Measurements from ENCODE around the gene FICD.

FICD gene

GRCh38 chr12:108561852-108562347 lies 46.8 kb downstream of the FICD start:
- peak overlapping the region; percentile 95 for H3K27ac ChIP-seq (ENCODE audit: low read depth, low read length)
- H3K4me3 ChIP-seq (ENCODE audit: low read length) = peak overlapping the region; percentile 89
- H3K9ac ChIP-seq (ENCODE audit: low read depth, low read length) = peak overlapping the region; percentile 96
- no peaks in the 10 kb centered on the region for H3K9me3 ChIP-seq (ENCODE audit: insufficient read depth, low read depth, low read length)
- 1% methylated on average over 19 of the region's 20 CpGs for WGBS
- H3K4me1 ChIP-seq (ENCODE audit: insufficient read depth, low read length) = peaks cover 4% of the 10 kb centered on the region; the same call in 1 of the 2 replicates
- peaks cover 46% of the 10 kb centered on the region for H3K36me3 ChIP-seq (ENCODE audit: insufficient read depth, low read length)
- no peaks in the 10 kb centered on the region for H3K27me3 ChIP-seq (ENCODE audit: insufficient read depth, low read length)

- Histone ChIP-seq H3K27ac (ENCODE audit: low read depth, low read length) (peak within 1 kb of the TSS; percentile 95), H3K27me3 (ENCODE audit: insufficient read depth, low read length) (no peaks in the 10 kb centered on the region), H3K9me3 (ENCODE audit: insufficient read depth, low read depth, low read length) (no peaks in the 10 kb centered on the region), H3K4me3 (ENCODE audit: low read length) (peak within 1 kb of the TSS; percentile 89), H3K9ac (ENCODE audit: low read depth, low read length) (peak within 1 kb of the TSS; percentile 96), H3K36me3 (ENCODE audit: insufficient read depth, low read length) (peaks cover 48% of the 10 kb centered on the region), H3K4me1 (ENCODE audit: insufficient read depth, low read length) (peaks cover 4% of the 10 kb centered on the region; the same call in 1 of the 2 replicates)
- WGBS = under 1% methylated on average over 72 of the region's 72 CpGs
These were observed 47.5 kb downstream of the FICD start, which contains the start of gene ISCU for GRCh38 chr12:108562348-108563135. Gene ISCU, plus strand, starts transcription at chr12:108562596. Its CDS starts 27 bp downstream, at chr12:108562623.

GRCh38 chr12:108563136-108563803 lies 48.2 kb downstream of the FICD start:
- peak overlapping the region; percentile 89 for H3K4me3 ChIP-seq (ENCODE audit: low read length)
- no peaks in the 10 kb centered on the region for H3K27me3 ChIP-seq (ENCODE audit: insufficient read depth, low read length)
- peaks cover 49% of the 10 kb centered on the region for H3K36me3 ChIP-seq (ENCODE audit: insufficient read depth, low read length)
- WGBS = 9% methylated on average over 12 of the region's 14 CpGs
- peaks cover 4% of the 10 kb centered on the region; the same call in 1 of the 2 replicates for H3K4me1 ChIP-seq (ENCODE audit: insufficient read depth, low read length)
- H3K9me3 ChIP-seq (ENCODE audit: insufficient read depth, low read depth, low read length) = no peaks in the 10 kb centered on the region
- no peak overlapping the region; the same call in 1 of the 2 replicates for H3K27ac ChIP-seq (ENCODE audit: low read depth, low read length)
- H3K9ac ChIP-seq (ENCODE audit: low read depth, low read length) = peak overlapping the region; percentile 88

- Histone ChIP-seq H3K4me3 (ENCODE audit: low read length) (peak overlapping the region; percentile 89; the same call in 1 of the 2 replicates), H3K4me1 (ENCODE audit: insufficient read depth, low read length) (peaks cover 4% of the 10 kb centered on the region; the same call in 1 of the 2 replicates), H3K9ac (ENCODE audit: low read depth, low read length) (no peak overlapping the region)
These were observed 48.7 kb downstream of the FICD start for GRCh38 chr12:108563804-108564151.

GRCh38 chr12:108564724-108565123 lies 49.6 kb downstream of the FICD start:
- Histone ChIP-seq H3K4me3 (ENCODE audit: low read length) (no peak overlapping the region), H3K4me1 (ENCODE audit: insufficient read depth, low read length) (peaks cover 4% of the 10 kb centered on the region; the same call in 1 of the 2 replicates), H3K36me3 (ENCODE audit: insufficient read depth, low read length) (peaks cover 60% of the 10 kb centered on the region), H3K9me3 (ENCODE audit: insufficient read depth, low read depth, low read length) (no peaks in the 10 kb centered on the region), H3K27me3 (ENCODE audit: insufficient read depth, low read length) (no peaks in the 10 kb centered on the region), H3K27ac (ENCODE audit: low read depth, low read length) (no peak overlapping the region), H3K9ac (ENCODE audit: low read depth, low read length) (no peak overlapping the region)

More at GRCh38 chr12:108563804-108564151, 48.7 kb downstream of the FICD start:
- H3K27ac ChIP-seq (ENCODE audit: low read depth, low read length) = no peak overlapping the region
- no peaks in the 10 kb centered on the region for H3K27me3 ChIP-seq (ENCODE audit: insufficient read depth, low read length)
- peaks cover 51% of the 10 kb centered on the region for H3K36me3 ChIP-seq (ENCODE audit: insufficient read depth, low read length)
- WGBS = 54% methylated on average over 1 of the region's 1 CpG
- no peaks in the 10 kb centered on the region for H3K9me3 ChIP-seq (ENCODE audit: insufficient read depth, low read depth, low read length)

GRCh38 chr12:108565146-108565545 lies 50.1 kb downstream of the FICD start:
- Histone ChIP-seq H3K27ac (ENCODE audit: low read depth, low read length) (no peak overlapping the region), H3K4me1 (ENCODE audit: insufficient read depth, low read length) (peaks cover 4% of the 10 kb centered on the region; the same call in 1 of the 2 replicates), H3K9ac (ENCODE audit: low read depth, low read length) (no peak overlapping the region), H3K9me3 (ENCODE audit: insufficient read depth, low read depth, low read length) (no peaks in the 10 kb centered on the region), H3K4me3 (ENCODE audit: low read length) (no peak overlapping the region), H3K27me3 (ENCODE audit: insufficient read depth, low read length) (no peaks in the 10 kb centered on the region), H3K36me3 (ENCODE audit: insufficient read depth, low read length) (peaks cover 62% of the 10 kb centered on the region)
- 98% methylated on average over 2 of the region's 3 CpGs for WGBS

GRCh38 chr12:108565976-108566375 lies 50.9 kb downstream of the FICD start:
- Histone ChIP-seq H3K4me3 (ENCODE audit: low read length) (no peak overlapping the region), H3K9me3 (ENCODE audit: insufficient read depth, low read depth, low read length) (no peaks in the 10 kb centered on the region), H3K4me1 (ENCODE audit: insufficient read depth, low read length) (peaks cover 4% of the 10 kb centered on the region; the same call in 1 of the 2 replicates), H3K36me3 (ENCODE audit: insufficient read depth, low read length) (peaks cover 62% of the 10 kb centered on the region), H3K27ac (ENCODE audit: low read depth, low read length) (no peak overlapping the region), H3K27me3 (ENCODE audit: insufficient read depth, low read length) (no peaks in the 10 kb centered on the region), H3K9ac (ENCODE audit: low read depth, low read length) (no peak overlapping the region)
- 93% methylated on average over 2 of the region's 2 CpGs for WGBS

GRCh38 chr12:108566452-108566851 lies 51.4 kb downstream of the FICD start:
- no peak overlapping the region for H3K27ac ChIP-seq (ENCODE audit: low read depth, low read length)
- H3K9me3 ChIP-seq (ENCODE audit: insufficient read depth, low read depth, low read length) = no peaks in the 10 kb centered on the region
- H3K27me3 ChIP-seq (ENCODE audit: insufficient read depth, low read length) = no peaks in the 10 kb centered on the region
- no peak overlapping the region for H3K4me3 ChIP-seq (ENCODE audit: low read length)
- 93% methylated on average over 4 of the region's 4 CpGs for WGBS
- no peak overlapping the region for H3K9ac ChIP-seq (ENCODE audit: low read depth, low read length)
- peaks cover 4% of the 10 kb centered on the region; the same call in 1 of the 2 replicates for H3K4me1 ChIP-seq (ENCODE audit: insufficient read depth, low read length)
- peaks cover 62% of the 10 kb centered on the region for H3K36me3 ChIP-seq (ENCODE audit: insufficient read depth, low read length)

GRCh38 chr12:108567406-108568337 lies 52.6 kb downstream of the FICD start:
- H3K27me3 ChIP-seq (ENCODE audit: insufficient read depth, low read length) = no peaks in the 10 kb centered on the region
- no peak overlapping the region for H3K27ac ChIP-seq (ENCODE audit: low read depth, low read length)
- H3K36me3 ChIP-seq (ENCODE audit: insufficient read depth, low read length) = peaks cover 62% of the 10 kb centered on the region
- no peak overlapping the region for H3K4me3 ChIP-seq (ENCODE audit: low read length)
- peaks cover 4% of the 10 kb centered on the region; the same call in 1 of the 2 replicates for H3K4me1 ChIP-seq (ENCODE audit: insufficient read depth, low read length)
- H3K9ac ChIP-seq (ENCODE audit: low read depth, low read length) = no peak overlapping the region
- 95% methylated on average over 7 of the region's 7 CpGs for WGBS
- no peaks in the 10 kb centered on the region for H3K9me3 ChIP-seq (ENCODE audit: insufficient read depth, low read depth, low read length)

GRCh38 chr12:108568338-108569154 lies 53.5 kb downstream of the FICD start:
- WGBS = 91% methylated on average over 10 of the region's 10 CpGs
- Histone ChIP-seq H3K4me1 (ENCODE audit: insufficient read depth, low read length) (peaks cover 4% of the 10 kb centered on the region; the same call in 1 of the 2 replicates), H3K36me3 (ENCODE audit: insufficient read depth, low read length) (peaks cover 62% of the 10 kb centered on the region)

More at GRCh38 chr12:108568338-108569154, 53.5 kb downstream of the FICD start:
- no peak overlapping the region for H3K4me3 ChIP-seq (ENCODE audit: low read length)
- no peak overlapping the region for H3K27ac ChIP-seq (ENCODE audit: low read depth, low read length)
- no peak overlapping the region for H3K9ac ChIP-seq (ENCODE audit: low read depth, low read length)
- no peaks in the 10 kb centered on the region for H3K27me3 ChIP-seq (ENCODE audit: insufficient read depth, low read length)
- H3K9me3 ChIP-seq (ENCODE audit: insufficient read depth, low read depth, low read length) = no peaks in the 10 kb centered on the region

Measured in HUES64 (cell line).